CD4-positive, alpha-beta memory T cell (primary cell): Measurements from ENCODE around the gene SPSB2. TPM values are rescaled to one million over a fixed set of nuclear protein-coding genes. Genes with fewer than 3 reads are reported as not detected.

Source experiments
- CTCF ChIA-PET: fragments of 350-600 bp; sonication (Branson Sonifier 250); formaldehyde crosslinking; loops from one replicate; lab custom pipeline; 2021; ENCODE audit warnings: inconsistent platforms; ENCODE audit not compliant: partially characterized antibody; lab: Charles Lee
- POLR2A ChIA-PET: fragments of 350-600 bp; sonication (Branson Sonifier 250); formaldehyde crosslinking; loops from one replicate; lab custom pipeline; 2021; ENCODE audit not compliant: partially characterized antibody; lab: Charles Lee
- DNase-seq, 5 donors: peaks; one replicate each; pipeline versions ENCODE4 v3.0.0 to v3.0.0-alpha.2; 2020 to 2022; ENCODE audit warnings: mixed read lengths in 1 of 5
- H3K27ac ChIP-seq: one replicate; pipeline ENCODE4 v1.7.0; 2013; ENCODE audit warnings: low read depth, low read length
- H3K27me3 ChIP-seq: 2 replicates; pipeline ENCODE4 v1.7.0; 2013; ENCODE audit warnings: mild to moderate bottlenecking, low read length, moderate library complexity; ENCODE audit not compliant: insufficient read depth
- H3K36me3 ChIP-seq: 2 replicates; pipeline ENCODE4 v1.7.0; 2013; ENCODE audit warnings: mild to moderate bottlenecking, low read length, moderate library complexity; ENCODE audit not compliant: insufficient read depth
- H3K4me1 ChIP-seq: 2 replicates; pipeline ENCODE4 v1.7.0; 2013; ENCODE audit warnings: mild to moderate bottlenecking, low read length, moderate library complexity; ENCODE audit not compliant: insufficient read depth
- H3K4me3 ChIP-seq, 2 donors: one replicate each; pipeline ENCODE4 v1.7.0; 2013; ENCODE audit warnings: low read length in 2 of 2, mild to moderate bottlenecking in 1 of 2
- H3K9me3 ChIP-seq, 2 donors: one replicate each; pipeline ENCODE4 v1.7.0; 2013; ENCODE audit warnings: low read length in 2 of 2, control low read depth in 1 of 2; ENCODE audit not compliant: control insufficient read depth in 1 of 2
- H3K27ac Mint-ChIP-seq, 7 donors: one replicate each; pipeline ENCODE4 v1.8.0; 2020 to 2021; ENCODE audit warnings: mixed read lengths in 7 of 7, mild to moderate bottlenecking in 6 of 7, inconsistent platforms in 3 of 7, moderate library complexity in 3 of 7
- H3K27me3 Mint-ChIP-seq, 2 donors: one replicate each; pipeline ENCODE4 v1.8.0; 2020 to 2021; ENCODE audit warnings: mixed read lengths in 2 of 2
- H3K36me3 Mint-ChIP-seq, 2 donors: one replicate each; pipeline ENCODE4 v1.8.0; 2020 to 2021; ENCODE audit warnings: mixed read lengths in 2 of 2, inconsistent platforms in 1 of 2, mild to moderate bottlenecking in 1 of 2
- H3K4me1 Mint-ChIP-seq, 4 donors: one replicate each; pipeline ENCODE4 v1.8.0; 2020 to 2021; ENCODE audit warnings: mixed read lengths in 4 of 4, mild to moderate bottlenecking in 1 of 4
- H3K4me3 Mint-ChIP-seq, 8 donors: one replicate each; pipeline ENCODE4 v1.8.0; 2020 to 2021; ENCODE audit warnings: mixed read lengths in 8 of 8, mild to moderate bottlenecking in 7 of 8, moderate library complexity in 6 of 8, inconsistent platforms in 3 of 8
- H3K9me3 Mint-ChIP-seq, 8 donors: one replicate each; pipeline ENCODE4 v1.8.0; 2020 to 2021; ENCODE audit warnings: mixed read lengths in 8 of 8, mild to moderate bottlenecking in 5 of 8, inconsistent platforms in 3 of 8, moderate library complexity in 1 of 8
- intact Hi-C: fragments of 100-400 bp; cut with micrococcal nuclease; formaldehyde crosslinking; loops from one replicate; pipeline ENCODE4 v1.15.1; 2023
- polyA plus RNA-seq, 2 donors: library from polyadenylated mRNA; unstranded; fragments of 300-500 nt; fragmentation: Illumina TruSeq; gene quantifications; one replicate each; pipeline ENCODE4 v1.2.3, GENCODE V29; 2021
- total RNA-seq, 2 experiments: library from RNA; stranded (reverse); gene quantifications; one replicate each; pipeline ENCODE4 v1.2.3, GENCODE V29; 2021

The SPSB2 gene
- total and polyA plus RNA-seq, 4 experiments from 2014 or later: 16.6 to 25.5 (median 20.8) TPM

- H3K27me3 Mint-ChIP-seq: peaks cover 6 to 20% of the 10 kb centered on the region in 2 donors
- POLR2A ChIA-PET: interaction anchor here (0.6 to 6.5 kb wide), 7 partner anchors 11 to 100 kb away, joined by 3 to 48 read pairs (median 7); partner anchors contain the start of genes COPS7A and MLF2
- Histone ChIP-seq H3K4me1 (peaks cover 32% of the 10 kb centered on the region), H3K9me3 (no peaks in the 10 kb centered on the region), H3K27me3 (peaks cover 3% of the 10 kb centered on the region), H3K4me3 (no peak overlapping the region), H3K27ac (no peak overlapping the region), H3K36me3 (peaks cover 17% of the 10 kb centered on the region)
- no peaks in the 10 kb centered on the region for H3K9me3 Mint-ChIP-seq
- intact Hi-C loops: loop anchor here (2.0 to 10.0 kb wide), 3 partner anchors 31 to 259 kb away; partner anchors contain the start of genes ING4 and NOP2
- DNase-seq: no peak
- peaks cover 18 to 53% (median 27%) of the 10 kb centered on the region in 4 donors for H3K4me1 Mint-ChIP-seq
- CTCF ChIA-PET: interaction anchor here (1.5 to 18.9 kb wide), 7 partner anchors 11 to 155 kb away, joined by 3 to 303 read pairs (median 21); partner anchors contain the start of genes CD4, LAG3, MLF2 and PTMS
- peaks cover 11 to 17% of the 10 kb centered on the region in 2 donors for H3K36me3 Mint-ChIP-seq
- peak overlapping the region in 1 of 7 donors; percentile 17 for H3K27ac Mint-ChIP-seq
- no peak overlapping the region for H3K4me3 Mint-ChIP-seq
These were observed 49.7 kb downstream of the SPSB2 start for GRCh38 chr12:6823182-6824084.

- peaks cover 19 to 47% (median 24%) of the 10 kb centered on the region in 4 donors for H3K4me1 Mint-ChIP-seq
- Histone ChIP-seq H3K27ac (no peak overlapping the region), H3K4me3 (no peak overlapping the region), H3K4me1 (peaks cover 27% of the 10 kb centered on the region), H3K9me3 (no peaks in the 10 kb centered on the region), H3K36me3 (peaks cover 26% of the 10 kb centered on the region), H3K27me3 (peaks cover 3% of the 10 kb centered on the region)
- no peak for DNase-seq
- no peaks in the 10 kb centered on the region for H3K9me3 Mint-ChIP-seq
- intact Hi-C loops: loop anchor here (10.0 kb wide), 1 partner anchor 258 kb away; the partner anchor contains the start of gene NOP2
- ChIA-PET CTCF (interaction anchor here (1.7 to 18.9 kb wide), 5 partner anchors 11 to 67 kb away, joined by 9 to 303 read pairs (median 56); partner anchors contain the start of genes CD4, LAG3, MLF2 and PTMS), POLR2A (interaction anchor here (1.3 to 6.5 kb wide), 6 partner anchors 12 to 99 kb away, joined by 4 to 48 read pairs (median 12); partner anchors contain the start of genes CD4, COPS7A and MLF2)
- peak overlapping the region in 1 of 7 donors; percentile 17 for H3K27ac Mint-ChIP-seq
- H3K27me3 Mint-ChIP-seq: peaks cover 5 to 18% of the 10 kb centered on the region in 2 donors
- peak overlapping the region in 3 of 8 donors; percentile 17 to 64 (median 29) for H3K4me3 Mint-ChIP-seq
- H3K36me3 Mint-ChIP-seq: peaks cover 19 to 24% of the 10 kb centered on the region in 2 donors
These were observed 50.5 kb downstream of the SPSB2 start for GRCh38 chr12:6822426-6823135.

- DNase-seq: no peak
- H3K27ac ChIP-seq: no peak within 1 kb of the TSS
- H3K27ac Mint-ChIP-seq: peak within 1 kb of the TSS in 6 of 7 donors; percentile 49 to 86 (median 72)
These were observed 51.3 kb downstream of the SPSB2 start, which contains the start of gene GPR162 for GRCh38 chr12:6821591-6822425. TSS of gene GPR162 (plus strand) at chr12:6821821. CDS start at chr12:6823899, 2,078 bp downstream.

More at GRCh38 chr12:6821591-6822425, 51.3 kb downstream of the SPSB2 start, which contains the start of gene GPR162:
- H3K4me1 Mint-ChIP-seq: peaks cover 16 to 41% (median 20%) of the 10 kb centered on the region in 4 donors
- no peaks in the 10 kb centered on the region for H3K9me3 Mint-ChIP-seq
- peaks cover 25 to 29% of the 10 kb centered on the region in 2 donors for H3K36me3 Mint-ChIP-seq
- Histone ChIP-seq H3K9me3 (no peaks in the 10 kb centered on the region), H3K36me3 (peaks cover 33% of the 10 kb centered on the region), H3K27me3 (no peaks in the 10 kb centered on the region), H3K4me3 (no peak within 1 kb of the TSS), H3K4me1 (peaks cover 21% of the 10 kb centered on the region)
- intact Hi-C loops: loop anchor here (10.0 kb wide), 1 partner anchor 257 kb away; the partner anchor contains the start of gene NOP2
- peak within 1 kb of the TSS; percentile 43 to 87 (median 66) for H3K4me3 Mint-ChIP-seq
- POLR2A ChIA-PET: interaction anchor here (0.9 to 6.5 kb wide), 12 partner anchors 12 to 132 kb away, joined by 3 to 48 read pairs (median 4); partner anchors contain the start of genes CD4, COPS7A, MLF2 and ZNF384
- peaks cover 3 to 14% of the 10 kb centered on the region in 2 donors for H3K27me3 Mint-ChIP-seq
- CTCF ChIA-PET: interaction anchor here (1.3 to 18.9 kb wide), 6 partner anchors 10 to 66 kb away, joined by 5 to 303 read pairs (median 38); partner anchors contain the start of genes CD4, LAG3, MLF2 and PTMS

Other genes with a start within 250 kb of the SPSB2 start
- gene LPAR5, start 237.3 kb downstream of the SPSB2 start, total RNA-seq: 10 to 100 TPM; 10.2 to 11.1 TPM
- gene LPAR5, start 237.3 kb downstream of the SPSB2 start, polyA plus RNA-seq: 10 to 100 TPM in 1 of 2 donors, 1 to 10 TPM in 1; 5.4 to 11.9 TPM
- gene ACRBP, start 225.9 kb downstream of the SPSB2 start, total RNA-seq: 10 to 100 TPM; 13.9 to 16.3 TPM
- gene ACRBP, start 225.9 kb downstream of the SPSB2 start, polyA plus RNA-seq: under 1 TPM in 1 of 2 donors, not detected in 1; 0.25 TPM
- gene ING4, start 210.2 kb downstream of the SPSB2 start, total RNA-seq: 10 to 100 TPM; 82.3 to 83.5 TPM
- gene ING4, start 210.2 kb downstream of the SPSB2 start, polyA plus RNA-seq: 100 to 1,000 TPM in 1 of 2 donors, 10 to 100 TPM in 1; 73.0 to 122 TPM
- gene ZNF384, start 183.9 kb downstream of the SPSB2 start, total RNA-seq: 10 to 100 TPM; 88.6 to 88.7 TPM
- gene ZNF384, start 183.9 kb downstream of the SPSB2 start, polyA plus RNA-seq: 10 to 100 TPM; 14.4 to 45.8 TPM
- 1 to 10 TPM; 1.3 to 1.5 TPM for gene PIANP, start 172.5 kb downstream of the SPSB2 start, total RNA-seq
- gene PIANP, start 172.5 kb downstream of the SPSB2 start, polyA plus RNA-seq: under 1 TPM; 0.61 to 0.69 TPM
- 10 to 100 TPM; 36.9 to 37.7 TPM for gene COPS7A, start 149.3 kb downstream of the SPSB2 start, total RNA-seq
- gene COPS7A, start 149.3 kb downstream of the SPSB2 start, polyA plus RNA-seq: 10 to 100 TPM; 44.7 to 48.6 TPM
- gene MLF2, start 120.2 kb downstream of the SPSB2 start, total RNA-seq: 10 to 100 TPM; 79.8 to 80.3 TPM
- gene MLF2, start 120.2 kb downstream of the SPSB2 start, polyA plus RNA-seq: 100 to 1,000 TPM; 111 to 130 TPM
- gene PTMS, start 106.9 kb downstream of the SPSB2 start, total RNA-seq: 1 to 10 TPM; 2.0 to 2.9 TPM
- gene PTMS, start 106.9 kb downstream of the SPSB2 start, polyA plus RNA-seq: 1 to 10 TPM; 1.3 to 3.6 TPM
- 1 to 10 TPM; 2.4 to 3.8 TPM for gene LAG3, start 100.8 kb downstream of the SPSB2 start, total RNA-seq
- gene LAG3, start 100.8 kb downstream of the SPSB2 start, polyA plus RNA-seq: 1 to 10 TPM; 4.9 to 8.3 TPM
- 100 to 1,000 TPM; 285 to 291 TPM for gene CD4, start 83.8 kb downstream of the SPSB2 start, total RNA-seq
- gene CD4, start 83.8 kb downstream of the SPSB2 start, polyA plus RNA-seq: 100 to 1,000 TPM; 251 to 456 TPM
- under 1 TPM in 1 of 2 experiments, not detected in 1; 0.32 TPM for gene GPR162, start 51.5 kb downstream of the SPSB2 start, total RNA-seq
- gene GPR162, start 51.5 kb downstream of the SPSB2 start, polyA plus RNA-seq: not detected
- 10 to 100 TPM; 11.2 to 11.8 TPM for gene P3H3, start 44.9 kb downstream of the SPSB2 start, total RNA-seq
- gene P3H3, start 44.9 kb downstream of the SPSB2 start, polyA plus RNA-seq: 1 to 10 TPM in 1 of 2 donors, under 1 TPM in 1; 0.72 to 1.2 TPM
- gene GNB3, start 32.4 kb downstream of the SPSB2 start, total RNA-seq: 1 to 10 TPM; 5.1 to 5.2 TPM
- not detected for gene GNB3, start 32.4 kb downstream of the SPSB2 start, polyA plus RNA-seq
- 1 to 10 TPM; 1.3 to 2.0 TPM for gene CDCA3, start 22.0 kb downstream of the SPSB2 start, total RNA-seq
- gene CDCA3, start 22.0 kb downstream of the SPSB2 start, polyA plus RNA-seq: under 1 TPM; 0.09 to 0.39 TPM
- 10 to 100 TPM; 65.2 to 69.3 TPM for gene USP5, start 21.2 kb downstream of the SPSB2 start, total RNA-seq
- gene USP5, start 21.2 kb downstream of the SPSB2 start, polyA plus RNA-seq: 10 to 100 TPM; 53.9 to 73.0 TPM
- 100 to 1,000 TPM; 155 to 164 TPM for gene TPI1, start 5.8 kb downstream of the SPSB2 start, total RNA-seq
- 100 to 1,000 TPM; 572 to 777 TPM for gene TPI1, start 5.8 kb downstream of the SPSB2 start, polyA plus RNA-seq
- 1 to 10 TPM; 8.3 to 9.1 TPM for gene LRRC23, start 31.5 kb upstream of the SPSB2 start, total RNA-seq
- 1 to 10 TPM; 4.1 to 4.2 TPM for gene LRRC23, start 31.5 kb upstream of the SPSB2 start, polyA plus RNA-seq
- gene ENO2, start 41.3 kb upstream of the SPSB2 start, total RNA-seq: 100 to 1,000 TPM; 187 to 190 TPM
- 10 to 100 TPM; 28.4 to 35.8 TPM for gene ENO2, start 41.3 kb upstream of the SPSB2 start, polyA plus RNA-seq
- gene ATN1, start 54.7 kb upstream of the SPSB2 start, total RNA-seq: 10 to 100 TPM; 32.2 to 33.0 TPM
- 1 to 10 TPM in 1 of 2 donors, under 1 TPM in 1; 0.16 to 1.1 TPM for gene ATN1, start 54.7 kb upstream of the SPSB2 start, polyA plus RNA-seq
- gene RNU7-1, start 70.5 kb upstream of the SPSB2 start, total RNA-seq: not detected
- gene RNU7-1, start 70.5 kb upstream of the SPSB2 start, polyA plus RNA-seq: not detected
- 100 to 1,000 TPM; 423 to 425 TPM for gene C12orf57, start 70.7 kb upstream of the SPSB2 start, total RNA-seq
- 100 to 1,000 TPM; 155 to 244 TPM for gene C12orf57, start 70.7 kb upstream of the SPSB2 start, polyA plus RNA-seq
- 100 to 1,000 TPM; 189 to 199 TPM for gene PTPN6, start 78.1 kb upstream of the SPSB2 start, total RNA-seq
- 100 to 1,000 TPM; 126 to 325 TPM for gene PTPN6, start 78.1 kb upstream of the SPSB2 start, polyA plus RNA-seq
- gene PHB2, start 97.4 kb upstream of the SPSB2 start, total RNA-seq: 100 to 1,000 TPM; 142 to 148 TPM
- 100 to 1,000 TPM; 102 to 114 TPM for gene PHB2, start 97.4 kb upstream of the SPSB2 start, polyA plus RNA-seq
- 10 to 100 TPM; 68.6 to 70.8 TPM for gene EMG1, start 97.6 kb upstream of the SPSB2 start, total RNA-seq
- gene EMG1, start 97.6 kb upstream of the SPSB2 start, polyA plus RNA-seq: 10 to 100 TPM; 68.8 to 69.8 TPM
- gene LPCAT3, start 145.2 kb upstream of the SPSB2 start, total RNA-seq: 10 to 100 TPM; 18.3 to 21.6 TPM
- gene LPCAT3, start 145.2 kb upstream of the SPSB2 start, polyA plus RNA-seq: 10 to 100 TPM; 25.3 to 33.8 TPM
- gene C1S, start 187.4 kb upstream of the SPSB2 start, total RNA-seq: 1 to 10 TPM; 1.3 to 2.6 TPM
- not detected for gene C1S, start 187.4 kb upstream of the SPSB2 start, polyA plus RNA-seq
- 1 to 10 TPM in 1 of 2 experiments, under 1 TPM in 1; 0.86 to 2.3 TPM for gene C1R, start 219.1 kb upstream of the SPSB2 start, total RNA-seq
- under 1 TPM; 0.44 to 0.53 TPM for gene C1R, start 219.1 kb upstream of the SPSB2 start, polyA plus RNA-seq
- 10 to 100 TPM; 30.7 to 33.6 TPM for gene C1RL, start 235.9 kb upstream of the SPSB2 start, total RNA-seq
- 1 to 10 TPM; 4.9 to 9.6 TPM for gene C1RL, start 235.9 kb upstream of the SPSB2 start, polyA plus RNA-seq